Neutrophil (primary cell): ENCODE measurements around the gene FSTL4.

ENCODE experiments used
- H3K27ac ChIP-seq: fragments of 200-600 bp; sonication (generic); 2 replicates; pipeline ENCODE4 v1.5.1; 2016; ENCODE audit warnings: mild to moderate bottlenecking, moderate library complexity
- H3K27me3 ChIP-seq: fragments of 200-600 bp; sonication (generic); 2 replicates; pipeline ENCODE4 v1.6.0; 2016; ENCODE audit warnings: mild to moderate bottlenecking
- H3K36me3 ChIP-seq: fragments of 200-600 bp; sonication (generic); 2 replicates; pipeline ENCODE4 v1.5.1; 2017
- H3K4me1 ChIP-seq, 2 experiments: fragments of 200-600 bp in 1 of 2; sonication (generic) in 1 of 2; 1 replicate in 1 of 2; 2 replicates in 1 of 2; pipeline versions ENCODE4 v1.5.1 to v1.6.1; 2013 to 2016; ENCODE audit warnings: low read depth in 1 of 2, low read length in 1 of 2, mild to moderate bottlenecking in 1 of 2, moderate library complexity in 1 of 2; ENCODE audit not compliant: control insufficient read depth in 1 of 2, insufficient read depth in 1 of 2
- H3K4me3 ChIP-seq, 2 experiments: fragments of 200-600 bp in 1 of 2; sonication (generic) in 1 of 2; 1 replicate in 1 of 2; 2 replicates in 1 of 2; pipeline ENCODE4 v1.5.1; 2013 to 2016; ENCODE audit warnings: low read depth in 1 of 2, low read length in 1 of 2, mild to moderate bottlenecking in 1 of 2, moderate library complexity in 1 of 2
- H3K9me3 ChIP-seq: fragments of 200-600 bp; sonication (generic); 2 replicates; pipeline ENCODE4 v1.5.1; 2016
- CTCF ChIP-seq: fragments of 200-600 bp; sonication (generic); IDR thresholded peaks from 2 replicates; pipeline ENCODE4 v1.5.1; 2016; ENCODE audit warnings: antibody characterized with exemption

Gene FSTL4

GRCh38 chr5:133147815-133148567 lies 464.4 kb downstream of the FSTL4 start:
- Histone ChIP-seq H3K9me3 (no peaks in the 10 kb centered on the region), H3K4me1 (no peaks in the 10 kb centered on the region), H3K27me3 (no peaks in the 10 kb centered on the region), H3K4me3 (no peak overlapping the region), H3K36me3 (no peaks in the 10 kb centered on the region), H3K27ac (no peak overlapping the region)
- TF ChIP-seq CTCF = no peak

- H3K4me1 ChIP-seq = no peaks in the 10 kb centered on the region
- no peak for TF ChIP-seq CTCF
Measured at GRCh38 chr5:133147411-133147810, 464.9 kb downstream of the FSTL4 start.

More at GRCh38 chr5:133147411-133147810, 464.9 kb downstream of the FSTL4 start:
- H3K27me3 ChIP-seq = no peaks in the 10 kb centered on the region
- no peak overlapping the region for H3K27ac ChIP-seq
- no peaks in the 10 kb centered on the region for H3K36me3 ChIP-seq
- no peak overlapping the region for H3K4me3 ChIP-seq
- no peaks in the 10 kb centered on the region for H3K9me3 ChIP-seq
